ENCODE results near the gene ABLIM1. TPM values are rescaled to one million over a fixed set of nuclear protein-coding genes. Genes with fewer than 3 reads are reported as not detected.

ABLIM1 gene
- total and polyA plus RNA-seq, 2 of the 13 experiments (the other 11 are each of a cell fraction or from before 2014, with no cell fraction given), result 59.4 to 92.7 TPM

- TF ChIP-seq ZNF724P (CRISPR knock-in tag; IDR thresholded peaks at IDR 0.05; ENCODE audit: borderline replicate concordance) (no peak), ZNF180 (CRISPR knock-in tag; IDR thresholded peaks at IDR 0.05; ENCODE audit: borderline replicate concordance, low read depth) (no peak), ZNF333 (CRISPR knock-in tag; IDR thresholded peaks at IDR 0.05; ENCODE audit: borderline replicate concordance) (no peak), ZNF572 (CRISPR knock-in tag; IDR thresholded peaks at IDR 0.05) (no peak), TRIM24 (CRISPR knock-in tag; IDR thresholded peaks at IDR 0.05) (no peak), SIN3B (IDR thresholded peaks at IDR 0.05; ENCODE audit: low read length) (no peak), RBAK (CRISPR knock-in tag; IDR thresholded peaks at IDR 0.05) (no peak), ZMAT5 (CRISPR knock-in tag; IDR thresholded peaks at IDR 0.05; ENCODE audit: borderline replicate concordance, low read depth) (no peak), ZNF567 (CRISPR knock-in tag; IDR thresholded peaks at IDR 0.05; ENCODE audit: borderline replicate concordance) (no peak), SOX6 (IDR thresholded peaks at IDR 0.05) (no peak), SOX6 (CRISPR knock-in tag; IDR thresholded peaks at IDR 0.05) (no peak), GMEB1 (CRISPR knock-in tag; IDR thresholded peaks at IDR 0.05; ENCODE audit: borderline replicate concordance) (no peak), ZFP41 (CRISPR knock-in tag; IDR thresholded peaks at IDR 0.05; ENCODE audit: borderline replicate concordance) (no peak), SYNCRIP (IDR thresholded peaks at IDR 0.05; ENCODE audit: insufficient read depth, low read depth, low read length) (no peak), DPF2 (CRISPR knock-in tag; IDR thresholded peaks at IDR 0.05; ENCODE audit: borderline replicate concordance, low read depth) (no peak), ZSCAN12 (CRISPR knock-in tag; IDR thresholded peaks at IDR 0.05) (no peak)
Observed at GRCh38 chr10:114515298-114515914, 142.7 kb downstream of the ABLIM1 start (continued).

Measured in HepG2 (cell line).